Measurements from ENCODE around the gene VDR.

The VDR gene

DNA sequence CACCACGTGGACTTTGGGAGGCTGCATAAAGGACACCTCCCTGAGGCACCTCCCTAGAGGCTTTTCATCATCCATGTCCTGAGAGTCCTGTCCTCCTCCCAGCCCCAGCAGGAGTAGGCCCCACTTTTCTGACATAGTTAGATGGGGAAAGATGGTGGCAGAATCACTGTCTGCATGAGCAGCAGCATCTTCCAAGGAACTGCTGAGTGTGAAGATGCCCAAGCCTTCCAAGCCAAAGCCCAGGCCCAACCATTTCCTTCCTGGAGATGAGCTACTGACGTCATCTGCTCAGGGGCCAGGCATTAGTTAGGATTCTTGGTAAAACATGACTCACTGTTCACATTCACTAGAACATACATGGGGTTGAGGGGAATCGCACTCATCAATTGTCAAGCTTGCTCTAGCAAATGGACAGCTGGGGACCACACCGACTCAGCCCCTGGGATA, 37.3 kb downstream of the VDR start:
- no peak for DNase-seq

GRCh38 chr12:47864646-47865235, 40.1 kb downstream of the VDR start:
- DNase-seq: no peak

DNA sequence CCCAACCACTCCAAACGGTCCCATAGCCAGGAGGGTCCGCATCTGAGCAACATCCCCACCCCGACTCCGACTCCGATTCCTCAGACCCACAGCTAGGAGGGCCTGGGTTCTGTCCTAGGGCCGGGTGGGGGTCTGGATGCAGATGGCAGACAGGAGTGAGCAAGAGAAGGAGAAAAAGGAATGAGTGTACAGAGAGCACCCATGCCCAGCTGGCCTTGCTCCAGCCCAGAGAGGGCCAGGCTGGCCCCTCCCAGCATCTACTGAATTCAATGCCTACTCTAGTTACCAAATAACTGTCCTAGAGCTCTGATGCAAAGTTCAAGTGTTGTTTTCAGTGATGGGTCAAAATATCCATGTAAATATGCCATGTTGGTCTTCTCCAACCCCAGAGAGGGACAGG, 40.8 kb downstream of the VDR start:
- DNase-seq: no peak

- no peak for DNase-seq
Observed at GRCh38 chr12:47863467-47863866, 41.3 kb downstream of the VDR start.

- DNase-seq: no peak
Observed at GRCh38 chr12:47862881-47863280, 41.9 kb downstream of the VDR start.

DNA sequence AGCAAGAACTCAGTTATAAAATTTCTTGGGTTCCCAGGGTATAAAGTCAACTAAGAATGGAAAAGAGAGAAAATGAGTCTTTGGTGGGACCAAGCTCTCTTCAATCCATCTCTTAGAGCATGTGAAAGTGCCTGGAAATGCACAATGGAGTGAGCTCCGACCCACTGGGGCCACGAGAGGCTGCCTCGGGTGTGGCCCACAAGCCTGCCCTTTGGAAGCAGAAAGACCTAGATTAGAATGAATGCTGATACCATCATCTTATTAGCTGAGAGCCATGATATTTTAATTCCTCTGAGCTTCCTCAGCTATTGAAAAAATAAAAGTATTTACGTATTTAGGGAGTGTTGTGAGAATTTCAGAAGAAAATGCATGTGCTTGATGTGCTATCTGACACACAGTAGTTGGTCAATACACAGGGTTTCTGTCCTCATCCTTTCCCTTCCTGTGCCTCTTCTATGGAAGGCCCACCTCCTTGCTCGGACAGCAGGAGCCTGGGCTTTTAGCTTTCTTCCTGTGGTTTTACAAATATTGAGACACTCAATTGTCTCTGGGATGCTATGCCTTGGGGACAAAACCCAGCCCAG, 42.5 kb downstream of the VDR start:
- no peak for DNase-seq

GRCh38 chr12:47860873-47861272, 43.9 kb downstream of the VDR start:
- DNase-seq: no peak

DNA sequence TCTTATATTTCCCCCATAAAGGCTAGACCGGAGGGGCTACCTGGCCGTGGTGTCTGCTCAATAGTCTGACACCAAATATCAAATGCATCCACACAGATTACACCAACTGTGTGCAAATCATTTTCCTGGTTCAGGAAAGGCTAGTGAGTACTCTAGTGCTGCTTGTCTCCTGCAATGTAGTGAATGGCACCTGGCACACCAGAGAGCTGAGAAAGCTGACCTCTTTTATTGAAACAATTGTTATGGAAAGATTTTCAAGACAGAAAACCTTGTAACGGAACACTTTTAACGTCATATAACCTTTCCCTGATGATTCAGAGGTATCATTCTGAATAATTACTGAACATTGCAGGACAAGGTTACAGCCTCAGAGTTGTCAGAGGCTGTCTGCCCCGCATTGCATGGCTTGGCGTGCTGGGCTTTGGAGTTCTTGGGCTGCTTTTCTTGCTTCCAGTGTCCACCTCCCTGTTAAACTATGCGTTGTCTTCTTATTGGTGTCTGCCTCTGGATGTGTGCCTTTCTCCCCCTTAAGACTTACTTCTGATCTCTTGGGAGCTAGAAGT, 44.4 kb downstream of the VDR start:
- DNase-seq: no peak

GRCh38 chr12:47858511-47859266, 46.1 kb downstream of the VDR start:
- no peak for DNase-seq

DNA sequence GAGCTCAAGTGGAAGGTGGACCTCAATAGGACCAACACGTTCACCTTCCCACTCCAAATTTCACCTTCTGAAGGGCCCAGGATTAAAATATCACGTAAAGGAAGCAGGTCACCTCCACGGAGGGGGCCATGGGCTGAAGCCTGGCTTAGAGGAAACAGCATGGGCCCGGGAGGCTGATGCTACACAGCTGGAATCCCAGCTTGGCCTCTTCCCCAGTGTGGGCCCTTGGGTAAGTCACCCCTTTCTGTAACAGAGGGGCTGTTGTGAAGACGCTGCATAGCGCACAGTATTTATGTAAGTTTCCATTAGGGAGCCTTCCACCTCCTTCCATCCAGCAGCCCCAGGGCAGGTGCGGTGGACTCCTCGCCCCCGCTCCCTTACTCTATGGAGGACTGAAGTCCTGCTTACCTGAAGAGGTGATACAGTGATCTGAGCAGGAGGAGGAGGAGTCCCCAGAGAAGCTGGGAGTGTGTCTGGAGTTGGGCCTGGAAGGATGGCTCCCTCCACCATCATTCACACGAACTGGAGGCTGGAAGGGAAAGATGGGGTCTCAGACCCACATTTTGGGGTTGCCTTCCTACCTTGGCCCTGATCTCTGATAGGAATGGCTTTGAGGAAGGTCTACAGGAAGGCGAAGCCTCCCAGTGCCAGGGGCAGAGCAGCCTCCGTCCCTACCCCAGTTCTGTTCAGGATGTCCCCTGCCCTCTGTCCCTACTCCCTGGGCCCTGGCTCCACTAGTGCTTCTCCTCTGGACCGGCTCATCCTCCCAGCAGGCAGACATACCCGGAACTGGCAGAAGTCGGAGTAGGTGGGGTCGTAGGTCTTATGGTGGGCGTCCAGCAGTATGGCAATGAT, 47.8 kb downstream of the VDR start:
- no peak for DNase-seq

DNA sequence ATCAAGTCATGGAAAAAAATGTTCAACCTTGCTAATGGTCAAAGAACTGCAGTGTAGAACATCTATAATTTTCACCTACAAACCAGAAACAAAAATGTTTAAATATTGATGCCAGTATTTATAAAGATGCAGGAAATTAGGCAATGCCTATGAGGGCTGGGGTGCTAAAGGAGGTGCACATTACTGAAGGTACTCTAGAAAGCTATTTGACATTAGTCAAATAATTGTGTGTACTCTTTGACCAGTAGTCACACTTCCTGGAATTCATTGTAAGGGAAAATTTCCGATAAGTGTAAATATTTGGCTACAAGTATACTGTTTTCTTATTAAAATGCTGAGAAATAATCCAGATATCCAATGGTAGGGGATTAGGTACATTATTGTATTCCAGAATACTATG, 48.7 kb downstream of the VDR start:
- DNase-seq: no peak

DNA sequence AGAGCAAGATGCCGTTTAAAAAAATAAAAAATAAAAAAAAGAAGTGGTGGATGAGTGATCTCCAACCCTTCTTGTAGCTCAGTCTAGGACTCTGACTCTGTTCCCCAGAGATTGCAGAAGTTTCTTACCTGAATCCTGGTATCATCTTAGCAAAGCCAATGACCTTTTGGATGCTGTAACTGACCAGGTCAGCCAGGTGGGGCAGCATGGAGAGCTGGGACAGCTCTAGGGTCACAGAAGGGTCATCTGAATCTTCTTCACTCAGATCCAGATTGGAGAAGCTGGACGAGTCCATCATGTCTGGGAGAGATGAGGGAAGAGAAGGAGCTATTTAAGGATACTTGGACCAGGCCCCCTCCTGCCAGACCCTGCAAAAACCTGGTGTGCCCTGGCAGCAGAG, 49.3 kb downstream of the VDR start:
- no peak for DNase-seq

- no peak for DNase-seq
Observed at GRCh38 chr12:47854531-47854930, 50.3 kb downstream of the VDR start.

- DNase-seq: no peak
Observed at GRCh38 chr12:47852096-47852571, 52.7 kb downstream of the VDR start.

DNA sequence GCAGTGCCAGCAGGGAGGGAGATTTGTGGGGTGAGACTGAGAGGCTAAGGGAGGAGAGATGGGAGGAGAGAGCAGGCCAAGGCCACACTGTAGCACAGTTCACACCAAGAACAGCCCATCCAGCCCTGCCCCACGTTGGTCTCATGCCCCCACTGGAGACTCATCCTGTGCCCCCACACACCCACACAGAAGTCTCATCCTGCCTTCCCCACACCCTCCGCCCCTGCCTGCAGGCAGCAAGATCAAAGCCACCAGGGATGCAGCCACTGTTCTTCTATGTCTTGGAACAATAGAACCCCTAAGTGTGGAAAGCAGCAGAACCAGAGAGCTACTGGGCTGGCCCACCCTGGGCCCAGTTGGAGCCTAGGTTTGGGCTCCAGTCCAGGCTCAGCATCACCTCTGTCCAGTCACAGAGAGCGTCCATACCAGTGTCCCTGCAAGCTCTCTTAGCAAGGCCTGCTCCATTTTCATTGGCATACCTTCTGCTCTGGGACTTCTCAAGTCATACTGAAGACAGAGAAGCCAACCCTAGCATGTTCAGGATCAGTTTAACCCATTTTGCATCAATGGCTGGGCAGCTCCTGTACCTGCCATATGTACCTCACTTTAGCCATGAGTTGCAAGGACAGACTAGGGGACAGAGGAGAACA, 53.4 kb downstream of the VDR start:
- DNase-seq: no peak

DNA sequence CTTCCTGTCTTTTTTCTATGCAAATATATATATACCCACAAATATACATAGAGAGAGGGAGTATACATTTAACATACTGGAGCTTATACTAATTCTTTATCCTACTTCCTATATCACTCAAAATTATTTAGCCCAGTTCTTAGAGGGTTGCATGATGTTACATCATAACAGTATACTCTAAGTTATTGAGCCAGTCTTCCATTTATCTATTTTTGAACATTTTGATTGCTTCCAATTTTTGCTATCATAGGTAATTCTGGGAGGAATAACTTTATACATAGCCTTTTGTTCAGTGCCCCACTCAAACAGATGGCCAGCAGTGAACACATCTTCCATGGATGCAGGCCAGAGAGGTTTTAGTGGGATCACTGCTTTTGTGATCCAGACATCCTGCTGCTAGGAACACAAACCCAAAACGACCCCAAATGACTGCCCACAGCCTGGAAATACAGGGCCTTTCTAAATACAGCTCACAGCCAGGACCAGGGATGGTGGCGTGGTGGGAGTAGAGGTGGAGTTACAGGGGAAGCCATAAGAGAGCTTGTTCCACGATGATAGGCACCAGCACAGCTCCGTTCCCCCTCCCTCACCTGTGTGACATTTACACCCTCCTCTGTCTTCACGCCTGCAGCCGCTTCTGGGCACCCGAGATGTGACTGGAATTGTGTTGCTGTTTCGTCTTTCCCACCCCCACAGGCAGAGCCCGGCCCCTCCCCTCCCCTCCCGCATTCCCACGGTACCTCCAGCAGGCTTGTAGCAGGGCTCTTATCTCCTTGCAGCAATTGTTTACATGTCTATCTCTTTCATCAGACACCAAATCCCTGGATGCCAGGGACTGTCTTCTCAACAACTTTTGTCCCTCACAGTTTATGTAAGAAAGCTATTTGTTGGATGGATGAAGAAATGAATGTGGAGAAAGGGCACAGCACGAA, 54.4 kb downstream of the VDR start:
- DNase-seq: no peak

DNA sequence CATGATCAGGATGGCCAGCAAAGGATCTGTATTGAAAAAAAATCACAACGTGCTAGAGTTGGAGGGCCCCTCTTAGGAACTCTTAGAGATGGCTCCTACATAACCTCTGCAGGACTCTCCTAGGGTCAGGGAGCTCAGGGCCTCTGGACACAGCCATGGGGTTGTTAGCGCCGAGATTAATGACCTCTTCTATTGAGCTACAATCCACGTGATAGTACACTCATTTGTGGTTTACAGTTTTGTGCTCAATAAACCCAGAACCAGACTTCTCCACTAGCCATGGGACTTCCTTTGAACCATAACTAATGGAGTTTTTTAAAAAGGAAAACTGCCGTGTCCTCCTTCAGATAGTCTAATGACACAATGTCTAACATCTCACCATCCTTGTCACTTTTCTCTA, 55.5 kb downstream of the VDR start:
- no peak for DNase-seq

DNA sequence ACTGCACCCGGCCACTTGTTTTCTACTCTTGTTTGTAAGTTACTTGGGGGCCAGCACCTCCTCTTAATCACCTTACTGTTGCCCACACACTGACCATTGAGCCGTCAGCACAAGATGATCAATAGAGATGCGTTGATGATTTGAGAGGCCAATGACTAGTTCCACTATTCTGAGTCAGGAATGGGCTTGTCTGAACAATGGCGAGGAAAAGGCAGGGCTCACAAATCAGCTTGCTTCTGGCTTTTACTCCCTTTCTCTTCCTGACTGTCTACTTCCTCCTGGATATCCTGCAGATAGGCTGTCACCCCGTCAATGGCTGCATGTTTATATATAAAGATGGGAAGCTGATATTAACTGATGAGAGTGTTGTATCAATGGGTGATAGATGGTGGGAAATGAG, 55.9 kb downstream of the VDR start:
- no peak for DNase-seq

DNA sequence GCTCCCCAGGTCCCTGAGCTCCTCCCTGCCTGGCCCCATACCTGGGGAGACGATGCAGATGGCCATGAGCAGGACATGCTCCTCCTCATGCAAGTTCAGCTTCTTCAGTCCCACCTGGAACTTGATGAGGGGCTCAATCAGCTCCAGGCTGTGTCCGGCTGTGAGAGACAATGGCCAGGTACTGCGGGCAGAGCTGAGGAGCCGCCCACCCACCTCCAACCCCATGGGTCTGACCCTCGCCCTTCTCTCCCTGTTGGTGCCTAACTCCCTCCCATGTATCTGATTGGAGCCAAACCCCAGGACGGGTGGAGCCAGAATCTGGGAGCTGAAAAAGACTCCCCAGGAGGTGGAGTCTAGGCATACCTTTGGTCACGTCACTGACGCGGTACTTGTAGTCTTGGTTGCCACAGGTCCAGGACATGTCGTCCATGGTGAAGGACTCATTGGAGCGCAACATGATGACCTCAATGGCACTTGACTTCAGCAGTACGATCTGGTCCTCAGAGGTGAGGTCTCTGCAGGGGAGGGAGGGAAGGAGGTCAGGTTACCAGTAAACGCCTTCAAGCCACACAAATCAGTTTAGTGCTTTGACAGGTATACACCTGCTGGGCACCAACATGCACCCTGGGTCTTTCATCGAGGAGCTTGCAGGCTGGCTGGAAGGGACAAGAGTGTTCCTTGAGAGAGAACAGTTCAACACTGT, 58.3 kb downstream of the VDR start:
- DNase-seq: no peak

DNA sequence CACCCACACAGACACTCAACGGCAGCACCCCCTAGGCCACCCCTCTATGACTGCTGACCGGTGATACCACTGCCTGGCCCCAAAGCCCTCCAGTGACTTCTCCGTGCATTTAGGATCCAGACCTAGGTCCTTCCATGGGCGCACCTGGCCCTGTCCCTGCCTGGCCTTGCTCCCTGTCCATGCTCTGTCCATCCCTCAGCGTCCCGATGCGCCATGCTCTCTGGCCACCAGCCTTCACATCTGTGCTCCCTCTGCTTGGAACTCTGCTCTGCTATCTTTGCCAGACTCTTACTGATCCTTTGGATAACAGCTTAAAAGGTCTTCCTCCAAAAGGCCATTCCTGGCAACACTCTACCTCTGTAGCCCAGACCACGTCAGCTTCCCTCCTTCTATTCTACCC, 59.7 kb downstream of the VDR start:
- no peak for DNase-seq
